ENCODE data around the gene SGSM1. TPM values are rescaled to one million over a fixed set of nuclear protein-coding genes. Genes with fewer than 3 reads are reported as not detected.
A peak's percentile ranks its signal among the peaks of the same experiment; 100 is the strongest.

The SGSM1 gene
- total RNA-seq, 2 donors from 2014 or later = 13.9 to 14.9 TPM

- Histone ChIP-seq H3K36me3 (no peaks in the 10 kb centered on the region), H3K4me1 (peaks cover 0 to 44% of the 10 kb centered on the region in 2 donors), H3K9me3 (no peaks in the 10 kb centered on the region), H3K27me3 (no peaks in the 10 kb centered on the region), H3K4me3 (no peak overlapping the region), H3K27ac (peak overlapping the region; percentile 88 to 90)
- no peak for DNase-seq (ENCODE audit: low spot score)
- TF ChIP-seq CTCF (IDR thresholded peaks at IDR 0.05) = no peak
These were observed 169.2 kb downstream of the SGSM1 start for GRCh38 chr22:24975125-24975640.

GRCh38 chr22:24975813-24976341, 169.9 kb downstream of the SGSM1 start:
- no peaks in the 10 kb centered on the region for H3K27me3 ChIP-seq
- H3K4me1 ChIP-seq = peaks cover 0 to 37% of the 10 kb centered on the region in 2 donors
- no peak for TF ChIP-seq CTCF (IDR thresholded peaks at IDR 0.05)
- H3K27ac ChIP-seq = peak overlapping the region; percentile 88 to 90
- peak overlapping the region in 1 of 2 donors; percentile 15 for H3K4me3 ChIP-seq
- H3K9me3 ChIP-seq = no peaks in the 10 kb centered on the region
- H3K36me3 ChIP-seq = no peaks in the 10 kb centered on the region
- DNase-seq (ENCODE audit: low spot score) = peak; percentile 78

- DNase-seq (ENCODE audit: low spot score) = no peak
- H3K27me3 ChIP-seq = no peaks in the 10 kb centered on the region
- H3K9me3 ChIP-seq = no peaks in the 10 kb centered on the region
- no peaks in the 10 kb centered on the region for H3K36me3 ChIP-seq
- H3K4me3 ChIP-seq = peak overlapping the region in 1 of 2 donors; percentile 15
- H3K4me1 ChIP-seq = peaks cover 0 to 40% of the 10 kb centered on the region in 2 donors
- peak overlapping the region; percentile 88 to 90 for H3K27ac ChIP-seq
- TF ChIP-seq CTCF (IDR thresholded peaks at IDR 0.05) = no peak
These were observed 170.6 kb downstream of the SGSM1 start for GRCh38 chr22:24976442-24977218.

Other genes starting within 250 kb of the SGSM1 start
- 1 to 10 TPM; 3.0 to 7.5 TPM for gene LRRC75B, start 213.1 kb upstream of the SGSM1 start, total RNA-seq
- gene GGT1, start 203.0 kb upstream of the SGSM1 start, total RNA-seq = 1 to 10 TPM in 1 of 2 donors, under 1 TPM in 1; 0.98 to 1.7 TPM
- not detected for gene PIWIL3, start 31.5 kb upstream of the SGSM1 start, total RNA-seq
- not detected for gene LHFPL7, start 140.5 kb downstream of the SGSM1 start, total RNA-seq
- gene KIAA1671, start 146.5 kb downstream of the SGSM1 start, total RNA-seq = 10 to 100 TPM; 16.8 to 21.7 TPM